ENCODE measurements around the gene GHRL.

- TF ChIP-seq CTCF (IDR thresholded peaks at IDR 0.05) = no peak
- no peak for TF ChIP-seq POLR2A (IDR thresholded peaks at IDR 0.05)
Observed at GRCh38 chr3:10312861-10313260, 20.1 kb upstream of the GHRL start.
